ENCODE measurements around the gene TAGAP. TPM values are rescaled to one million over a fixed set of nuclear protein-coding genes. Genes with fewer than 3 reads are reported as not detected.

Gene TAGAP
- total RNA-seq, 4 donors from 2014 or later = 1.0 to 4.3 (median 1.9) TPM

DNA sequence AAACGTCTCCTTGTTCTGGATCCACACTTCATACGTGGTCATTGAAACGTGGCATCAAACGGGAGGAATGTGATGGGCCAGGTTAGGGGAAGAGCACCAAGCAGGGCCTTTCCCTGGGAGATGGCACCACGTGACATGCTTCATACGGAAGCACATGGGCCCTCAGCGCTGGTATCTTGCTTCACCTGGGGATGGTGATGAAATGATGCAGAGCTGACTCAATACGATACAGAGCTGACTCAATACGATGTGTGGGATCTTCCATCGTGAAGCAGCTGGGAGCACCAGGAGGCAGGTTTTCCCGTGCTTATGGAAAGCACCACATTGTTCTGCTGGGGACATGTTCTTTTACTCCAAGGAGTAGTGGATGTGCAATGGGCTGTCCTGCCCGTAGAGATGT is 22.5 kb upstream of the TAGAP start:
- WGBS, 2 donors (ENCODE audit: low coverage in 1 of 2) = 85 to 92% methylated on average over 7 to 12 of the region's 12 CpGs
- no peak for ATAC-seq

DNA sequence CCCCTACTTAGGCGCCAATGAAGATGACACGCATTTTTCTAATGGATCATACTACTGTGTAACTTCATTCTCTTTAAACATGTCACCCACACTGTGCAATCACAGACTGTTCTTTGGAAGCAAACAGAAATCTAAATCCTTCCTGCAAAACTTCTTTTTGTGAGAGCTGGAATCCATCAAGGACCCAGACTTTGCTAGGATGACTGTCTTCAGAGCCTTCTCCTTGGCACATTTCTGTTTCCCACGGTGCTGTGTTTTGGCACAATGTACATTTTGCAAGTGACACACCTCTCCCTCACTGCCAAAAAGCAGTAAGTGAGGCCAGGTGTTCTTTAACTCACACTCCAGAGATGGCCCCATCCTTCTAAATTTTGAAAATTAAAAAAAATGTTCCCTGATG is 21.7 kb upstream of the TAGAP start:
- no peak overlapping the region for H3K27ac ChIP-seq
- WGBS, 2 donors (ENCODE audit: low coverage in 1 of 2) = 29 to 36% methylated on average over 3 of the region's 3 CpGs
- TF ChIP-seq, protein P1, sequence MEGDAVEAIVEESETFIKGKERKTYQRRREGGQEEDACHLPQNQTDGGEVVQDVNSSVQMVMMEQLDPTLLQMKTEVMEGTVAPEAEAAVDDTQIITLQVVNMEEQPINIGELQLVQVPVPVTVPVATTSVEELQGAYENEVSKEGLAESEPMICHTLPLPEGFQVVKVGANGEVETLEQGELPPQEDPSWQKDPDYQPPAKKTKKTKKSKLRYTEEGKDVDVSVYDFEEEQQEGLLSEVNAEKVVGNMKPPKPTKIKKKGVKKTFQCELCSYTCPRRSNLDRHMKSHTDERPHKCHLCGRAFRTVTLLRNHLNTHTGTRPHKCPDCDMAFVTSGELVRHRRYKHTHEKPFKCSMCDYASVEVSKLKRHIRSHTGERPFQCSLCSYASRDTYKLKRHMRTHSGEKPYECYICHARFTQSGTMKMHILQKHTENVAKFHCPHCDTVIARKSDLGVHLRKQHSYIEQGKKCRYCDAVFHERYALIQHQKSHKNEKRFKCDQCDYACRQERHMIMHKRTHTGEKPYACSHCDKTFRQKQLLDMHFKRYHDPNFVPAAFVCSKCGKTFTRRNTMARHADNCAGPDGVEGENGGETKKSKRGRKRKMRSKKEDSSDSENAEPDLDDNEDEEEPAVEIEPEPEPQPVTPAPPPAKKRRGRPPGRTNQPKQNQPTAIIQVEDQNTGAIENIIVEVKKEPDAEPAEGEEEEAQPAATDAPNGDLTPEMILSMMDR (IDR thresholded peaks at IDR 0.05) = no peak
- no peak for TF ChIP-seq POLR2A (IDR thresholded peaks at IDR 0.05)
- TF ChIP-seq EP300 (IDR thresholded peaks at IDR 0.05) = no peak
- no peak for TF ChIP-seq POLR2AphosphoS5 (IDR thresholded peaks at IDR 0.05)
- ATAC-seq = no peak
- no peaks in the 10 kb centered on the region for H3K4me1 ChIP-seq
- H3K4me3 ChIP-seq = no peak overlapping the region
- no peaks in the 10 kb centered on the region for H3K36me3 ChIP-seq
- H3K27me3 ChIP-seq = peaks cover under 1% of the 10 kb centered on the region
- no peaks in the 10 kb centered on the region for H3K9me3 ChIP-seq

More for the DNA sequence above, 22.5 kb upstream of the TAGAP start:
- H3K27me3 ChIP-seq = no peaks in the 10 kb centered on the region
- H3K9me3 ChIP-seq = no peaks in the 10 kb centered on the region
- no peaks in the 10 kb centered on the region for H3K4me1 ChIP-seq
- TF ChIP-seq POLR2AphosphoS5 (IDR thresholded peaks at IDR 0.05) = no peak
- TF ChIP-seq EP300 (IDR thresholded peaks at IDR 0.05) = no peak
- TF ChIP-seq POLR2A (IDR thresholded peaks at IDR 0.05) = no peak
- TF ChIP-seq, protein P1 (IDR thresholded peaks at IDR 0.05) = no peak
- no peak overlapping the region for H3K27ac ChIP-seq
- no peaks in the 10 kb centered on the region for H3K36me3 ChIP-seq
- no peak overlapping the region for H3K4me3 ChIP-seq

GRCh38 chr6:159065759-159066329 is 21.1 kb upstream of the TAGAP start:
- Histone ChIP-seq H3K36me3 (no peaks in the 10 kb centered on the region), H3K27ac (no peak overlapping the region), H3K4me1 (no peaks in the 10 kb centered on the region), H3K4me3 (no peak overlapping the region), H3K27me3 (peaks cover 7% of the 10 kb centered on the region), H3K9me3 (no peaks in the 10 kb centered on the region)
- 75 to 76% methylated on average over 1 to 3 of the region's 3 CpGs for WGBS, 2 donors (ENCODE audit: low coverage in 1 of 2)
- ATAC-seq = no peak
- TF ChIP-seq POLR2A (IDR thresholded peaks at IDR 0.05) (no peak), EP300 (IDR thresholded peaks at IDR 0.05) (no peak), POLR2AphosphoS5 (IDR thresholded peaks at IDR 0.05) (no peak)
- TF ChIP-seq, protein P1 (IDR thresholded peaks at IDR 0.05) = no peak

DNA sequence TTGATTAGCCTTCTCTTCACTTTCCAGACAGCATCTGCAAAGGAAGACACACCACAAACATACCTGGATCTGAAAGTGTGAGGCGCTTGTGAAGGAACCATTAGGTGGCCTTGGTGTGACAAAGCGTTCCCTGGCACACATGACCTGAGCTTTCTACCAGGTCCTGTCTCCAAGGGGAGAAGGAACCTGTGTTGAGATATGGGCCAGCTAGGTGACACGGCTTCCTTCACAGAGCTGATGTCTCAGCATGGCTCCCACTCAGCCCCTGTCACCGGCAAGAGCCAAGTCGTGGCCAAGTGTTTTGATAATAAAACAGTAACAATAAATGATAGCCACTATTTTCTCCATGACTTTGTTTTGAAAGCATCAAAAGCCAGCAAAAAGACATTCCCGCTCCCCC is 20.3 kb upstream of the TAGAP start:
- no peak overlapping the region for H3K27ac ChIP-seq
- ATAC-seq = no peak
- 75 to 88% methylated on average over 4 to 6 of the region's 6 CpGs for WGBS, 2 donors (ENCODE audit: low coverage in 1 of 2)

GRCh38 chr6:159064477-159064876 is 19.7 kb upstream of the TAGAP start:
- Histone ChIP-seq H3K27ac (no peak overlapping the region), H3K4me1 (no peaks in the 10 kb centered on the region), H3K9me3 (no peaks in the 10 kb centered on the region), H3K36me3 (no peaks in the 10 kb centered on the region), H3K4me3 (no peak overlapping the region), H3K27me3 (peaks cover 8% of the 10 kb centered on the region)
- TF ChIP-seq POLR2A (IDR thresholded peaks at IDR 0.05) (no peak), EP300 (IDR thresholded peaks at IDR 0.05) (no peak), POLR2AphosphoS5 (IDR thresholded peaks at IDR 0.05) (no peak)
- TF ChIP-seq, protein P1 (IDR thresholded peaks at IDR 0.05) = no peak
- ATAC-seq = no peak
- 77 to 86% methylated on average over 1 to 8 of the region's 8 CpGs for WGBS, 2 donors (ENCODE audit: low coverage in 1 of 2)

More for the DNA sequence above, 20.3 kb upstream of the TAGAP start:
- Histone ChIP-seq H3K36me3 (no peaks in the 10 kb centered on the region), H3K27me3 (peaks cover 8% of the 10 kb centered on the region), H3K9me3 (no peaks in the 10 kb centered on the region), H3K4me1 (no peaks in the 10 kb centered on the region), H3K4me3 (no peak overlapping the region)
- TF ChIP-seq, protein P1 (IDR thresholded peaks at IDR 0.05) = no peak
- no peak for TF ChIP-seq POLR2A (IDR thresholded peaks at IDR 0.05)
- TF ChIP-seq EP300 (IDR thresholded peaks at IDR 0.05) = no peak
- no peak for TF ChIP-seq POLR2AphosphoS5 (IDR thresholded peaks at IDR 0.05)
